ENCODE results near the gene POMC. TPM values are rescaled to one million over a fixed set of nuclear protein-coding genes. Genes with fewer than 3 reads are reported as not detected.
A peak's percentile ranks its signal among the peaks of the same experiment; 100 is the strongest.
"Not testable (repeated sequence)": the region's sequence is repeated elsewhere in the genome, so short reads cannot be mapped to it uniquely, and the experiment has no call there.

POMC gene
- total and polyA plus RNA-seq, 2 experiments from 2014 or later: 4.4 to 6.0 TPM

GRCh38 chr2:25145803-25146202 is 22.6 kb downstream of the POMC start:
- 99% methylated on average over 5 of the region's 6 CpGs for WGBS (ENCODE audit: low lambda C conversion rate, missing lambda C conversion rate)
- DNase-seq (ENCODE audit: low spot score): no peak
- no peaks in the 10 kb centered on the region for H3K27me3 ChIP-seq

GRCh38 chr2:25141120-25141519 is 27.3 kb downstream of the POMC start:
- no peak for DNase-seq (ENCODE audit: low spot score)
- H3K36me3 ChIP-seq (replicated peaks; ENCODE audit: insufficient read depth, low read depth): no peaks in the 10 kb centered on the region
- TF ChIP-seq EZH2 (IDR thresholded peaks at IDR 0.05; ENCODE audit: borderline replicate concordance) (no peak), EZH2phosphoT487 (IDR thresholded peaks at IDR 0.05; ENCODE audit: low read depth, severe bottlenecking, unreplicated experiment) (no peak), CTCF (IDR thresholded peaks at IDR 0.05; ENCODE audit: poor library complexity) (no peak)

More at GRCh38 chr2:25145803-25146202, 22.6 kb downstream of the POMC start:
- Histone ChIP-seq H3K36me3 (replicated peaks; ENCODE audit: insufficient read depth, low read depth) (no peaks in the 10 kb centered on the region), H2AFZ (no peak overlapping the region), H3K79me2 (no peaks in the 10 kb centered on the region), H3K9me2 (replicated peaks; ENCODE audit: insufficient read depth) (no peaks in the 10 kb centered on the region), H3K4me1 (ENCODE audit: insufficient read depth) (no peaks in the 10 kb centered on the region), H4K20me1 (ENCODE audit: insufficient read depth, poor library complexity, severe bottlenecking) (no peaks in the 10 kb centered on the region), H3K4me3 (no peak overlapping the region), H3K9me3 (ENCODE audit: low read depth) (no peaks in the 10 kb centered on the region), H3K27ac (no peak overlapping the region), H3K4me2 (no peak overlapping the region)
- no peak for TF ChIP-seq EZH2 (IDR thresholded peaks at IDR 0.05; ENCODE audit: borderline replicate concordance)
- no peak for TF ChIP-seq CTCF (IDR thresholded peaks at IDR 0.05; ENCODE audit: poor library complexity)
- no peak for TF ChIP-seq EZH2phosphoT487 (IDR thresholded peaks at IDR 0.05; ENCODE audit: low read depth, severe bottlenecking, unreplicated experiment)

GRCh38 chr2:25140535-25140934 is 27.8 kb downstream of the POMC start:
- H3K27me3 ChIP-seq; H3K4me1 ChIP-seq (ENCODE audit: insufficient read depth); H3K9me3 ChIP-seq (ENCODE audit: low read depth); H4K20me1 ChIP-seq (ENCODE audit: insufficient read depth, poor library complexity, severe bottlenecking); H3K4me3 ChIP-seq; H3K36me3 ChIP-seq (replicated peaks; ENCODE audit: insufficient read depth, low read depth); H2AFZ ChIP-seq; H3K79me2 ChIP-seq; H3K27ac ChIP-seq; H3K4me2 ChIP-seq; DNase-seq (ENCODE audit: low spot score); H3K9me2 ChIP-seq (replicated peaks; ENCODE audit: insufficient read depth): not testable (repeated sequence)
- 90% methylated on average over 4 of the region's 4 CpGs for WGBS (ENCODE audit: low lambda C conversion rate, missing lambda C conversion rate)

More at GRCh38 chr2:25141120-25141519, 27.3 kb downstream of the POMC start:
- Histone ChIP-seq H4K20me1 (ENCODE audit: insufficient read depth, poor library complexity, severe bottlenecking) (no peaks in the 10 kb centered on the region), H3K27ac (no peak overlapping the region), H3K79me2 (no peaks in the 10 kb centered on the region), H2AFZ (no peak overlapping the region), H3K4me1 (ENCODE audit: insufficient read depth) (no peaks in the 10 kb centered on the region), H3K27me3 (no peaks in the 10 kb centered on the region), H3K4me3 (no peak overlapping the region), H3K4me2 (no peak overlapping the region), H3K9me3 (ENCODE audit: low read depth) (no peaks in the 10 kb centered on the region), H3K9me2 (replicated peaks; ENCODE audit: insufficient read depth) (no peaks in the 10 kb centered on the region)
- WGBS (ENCODE audit: low lambda C conversion rate, missing lambda C conversion rate): 67% methylated on average over 8 of the region's 8 CpGs

GRCh38 chr2:25132693-25133092 is 35.7 kb downstream of the POMC start:
- peak overlapping the region; percentile 79 for H3K27ac ChIP-seq
- H3K79me2 ChIP-seq: no peaks in the 10 kb centered on the region
- 91% methylated on average over 13 of the region's 13 CpGs for WGBS (ENCODE audit: low lambda C conversion rate, missing lambda C conversion rate)
- no peak for TF ChIP-seq CTCF (IDR thresholded peaks at IDR 0.05; ENCODE audit: poor library complexity)
- no peak for TF ChIP-seq EZH2phosphoT487 (IDR thresholded peaks at IDR 0.05; ENCODE audit: low read depth, severe bottlenecking, unreplicated experiment)
- TF ChIP-seq EZH2 (IDR thresholded peaks at IDR 0.05; ENCODE audit: borderline replicate concordance): no peak
- no peaks in the 10 kb centered on the region for H3K36me3 ChIP-seq (replicated peaks; ENCODE audit: insufficient read depth, low read depth)
- no peak for DNase-seq (ENCODE audit: low spot score)
- no peaks in the 10 kb centered on the region for H3K9me3 ChIP-seq (ENCODE audit: low read depth)
- H3K4me3 ChIP-seq: no peak overlapping the region
- H3K4me2 ChIP-seq: peak overlapping the region; percentile 75
- H3K9me2 ChIP-seq (replicated peaks; ENCODE audit: insufficient read depth): no peaks in the 10 kb centered on the region
- no peaks in the 10 kb centered on the region for H4K20me1 ChIP-seq (ENCODE audit: insufficient read depth, poor library complexity, severe bottlenecking)
- H3K27me3 ChIP-seq: no peaks in the 10 kb centered on the region
- H2AFZ ChIP-seq: no peak overlapping the region
- no peaks in the 10 kb centered on the region for H3K4me1 ChIP-seq (ENCODE audit: insufficient read depth)

All from hepatocyte (in vitro differentiated cells).